Keratinocyte (primary cell): ENCODE data around the gene LAMP1.

Source experiments
- EZH2 ChIP-seq: IDR thresholded peaks from one replicate; pipeline ENCODE4 v1.6.1; 2012; ENCODE audit warnings: inconsistent platforms, mild to moderate bottlenecking, low read length, moderate library complexity
- TF ChIP-seq, protein P1 (sequence below), 3 experiments: IDR thresholded peaks in 1 of 3; conservative IDR thresholded peaks in 1 of 3; optimal IDR thresholded peaks in 1 of 3; 2 replicates in 2 of 3; 3 replicates in 1 of 3; pipeline versions ENCODE3 to v1.5.1; 2011; ENCODE audit warnings: low read length in 3 of 3, mild to moderate bottlenecking in 3 of 3, moderate library complexity in 2 of 3, control low read depth in 1 of 3, inconsistent platforms in 1 of 3; ENCODE audit not compliant: insufficient read depth in 2 of 3; ENCODE audit errors: extremely low read depth in 1 of 3

DNA sequence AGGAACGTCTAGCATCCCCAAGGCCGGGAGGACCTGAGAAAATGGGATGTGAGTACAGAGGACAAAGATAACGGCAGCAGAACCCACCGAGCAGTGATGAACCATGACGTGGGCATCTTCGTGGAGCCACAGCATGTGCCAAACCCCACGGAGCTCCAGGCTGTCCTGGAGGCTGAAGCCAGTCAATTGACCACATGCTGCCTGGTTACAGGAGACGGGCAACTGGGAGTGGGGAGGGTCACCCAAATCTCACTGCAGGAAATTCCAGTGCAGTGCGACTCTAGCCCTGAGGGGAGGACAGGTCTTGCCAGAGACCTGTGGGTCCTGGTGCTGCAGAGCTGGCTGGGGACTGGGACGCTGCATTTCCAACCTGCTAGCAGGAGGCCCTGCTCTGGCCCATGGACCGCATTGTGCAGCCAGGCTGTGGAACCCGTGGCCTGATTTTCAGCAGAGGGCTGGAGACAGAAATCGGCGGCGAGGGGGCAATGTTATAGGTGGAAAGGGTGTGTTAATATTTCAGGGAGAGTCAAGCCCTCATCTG is 70.1 kb downstream of the LAMP1 start:
- TF ChIP-seq, protein P1, sequence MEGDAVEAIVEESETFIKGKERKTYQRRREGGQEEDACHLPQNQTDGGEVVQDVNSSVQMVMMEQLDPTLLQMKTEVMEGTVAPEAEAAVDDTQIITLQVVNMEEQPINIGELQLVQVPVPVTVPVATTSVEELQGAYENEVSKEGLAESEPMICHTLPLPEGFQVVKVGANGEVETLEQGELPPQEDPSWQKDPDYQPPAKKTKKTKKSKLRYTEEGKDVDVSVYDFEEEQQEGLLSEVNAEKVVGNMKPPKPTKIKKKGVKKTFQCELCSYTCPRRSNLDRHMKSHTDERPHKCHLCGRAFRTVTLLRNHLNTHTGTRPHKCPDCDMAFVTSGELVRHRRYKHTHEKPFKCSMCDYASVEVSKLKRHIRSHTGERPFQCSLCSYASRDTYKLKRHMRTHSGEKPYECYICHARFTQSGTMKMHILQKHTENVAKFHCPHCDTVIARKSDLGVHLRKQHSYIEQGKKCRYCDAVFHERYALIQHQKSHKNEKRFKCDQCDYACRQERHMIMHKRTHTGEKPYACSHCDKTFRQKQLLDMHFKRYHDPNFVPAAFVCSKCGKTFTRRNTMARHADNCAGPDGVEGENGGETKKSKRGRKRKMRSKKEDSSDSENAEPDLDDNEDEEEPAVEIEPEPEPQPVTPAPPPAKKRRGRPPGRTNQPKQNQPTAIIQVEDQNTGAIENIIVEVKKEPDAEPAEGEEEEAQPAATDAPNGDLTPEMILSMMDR (optimal IDR thresholded peaks at IDR 0.05 in 1 of 3, IDR thresholded peaks at IDR 0.05 in 1 of 3, conservative IDR thresholded peaks at IDR 0.05 in 1 of 3; ENCODE audit: extremely low read depth in 1 of 3, insufficient read depth in 2 of 3, low read length in 3 of 3) = no peak
- no peak for TF ChIP-seq EZH2
